Activated T-cell treated with anti-CD3 and anti-CD28 coated beads, Interleukin-2, amount 50 U/mL, for 48 hours (primary cell): ENCODE results near the gene SMYD5.
"Not testable (repeated sequence)": the region's sequence is repeated elsewhere in the genome, so short reads cannot be mapped to it uniquely, and the experiment has no call there.

Experiments used
- DNase-seq, 2 experiments: peaks; one replicate each; pipeline ENCODE4 v3.0.0-alpha.2; 2020

Gene SMYD5

DNA sequence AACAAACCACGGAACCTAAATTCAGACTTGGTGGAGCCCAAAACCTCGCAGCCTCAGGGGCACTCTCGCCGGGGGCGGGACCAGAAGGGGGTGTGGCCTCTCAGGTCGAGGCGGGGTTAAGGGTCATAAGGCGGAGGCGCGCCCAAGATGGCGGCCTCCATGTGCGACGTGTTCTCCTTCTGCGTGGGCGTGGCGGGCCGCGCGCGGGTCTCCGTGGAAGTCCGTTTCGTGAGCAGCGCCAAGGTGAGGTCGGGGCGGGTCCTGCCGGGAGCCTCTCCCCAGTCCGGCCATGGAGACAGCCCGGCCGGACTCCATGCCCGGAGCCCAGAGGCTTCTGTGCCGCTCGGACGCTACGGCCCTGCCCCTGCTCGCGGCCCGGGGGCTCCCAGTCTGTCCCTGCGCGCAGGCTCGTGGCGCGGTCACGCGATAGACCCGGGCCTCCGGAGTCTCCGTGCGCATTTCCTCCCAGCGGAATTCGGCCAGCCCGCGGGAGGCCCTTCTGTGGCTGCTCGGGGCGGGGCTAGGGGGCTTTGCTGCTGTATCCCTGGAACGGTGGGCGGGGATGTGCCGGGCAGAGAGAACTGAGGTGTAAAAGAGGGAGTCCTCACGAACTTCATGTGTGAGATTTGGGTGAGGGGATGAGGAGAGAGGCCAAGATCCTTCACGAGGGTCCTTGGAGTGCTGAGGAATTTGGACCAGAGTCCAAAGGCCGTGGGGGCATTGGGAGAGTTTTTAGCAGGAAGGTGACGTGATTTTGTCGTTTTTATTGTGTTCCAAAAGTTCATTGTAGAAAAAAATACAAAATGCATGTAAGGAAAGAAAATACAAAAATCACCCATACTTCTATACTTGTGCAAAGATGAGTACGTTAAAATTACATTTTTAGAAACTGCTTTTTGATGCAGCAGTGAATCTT is at the start of gene SMYD5:
Gene SMYD5, plus strand, starts transcription at position 126 of the 916 bp plus-strand sequence. Its CDS starts 22 bp downstream, at position 148.
- peak; percentile 97 to 98 for DNase-seq

DNA sequence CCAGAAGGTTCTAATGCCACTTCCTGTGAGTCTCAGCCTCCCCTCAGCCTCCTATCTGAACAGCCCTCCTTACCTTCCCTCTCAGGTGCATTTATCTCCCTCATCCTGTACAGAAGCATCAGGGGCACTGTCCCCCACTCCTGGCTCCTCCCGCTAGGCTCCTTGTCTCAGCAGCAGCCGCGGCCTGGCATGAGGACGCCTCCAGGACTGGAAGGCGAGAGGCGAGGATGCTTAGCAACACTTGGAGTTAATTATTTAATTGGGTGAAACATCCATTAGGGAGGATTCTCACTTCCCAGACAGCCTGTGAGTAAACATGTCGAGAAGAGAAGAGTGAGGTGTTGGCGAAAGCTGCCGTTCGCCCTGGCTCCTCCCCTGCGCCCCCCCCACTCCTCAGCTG is 48.1 kb upstream of the SMYD5 start:
- not testable (repeated sequence) for DNase-seq

DNA sequence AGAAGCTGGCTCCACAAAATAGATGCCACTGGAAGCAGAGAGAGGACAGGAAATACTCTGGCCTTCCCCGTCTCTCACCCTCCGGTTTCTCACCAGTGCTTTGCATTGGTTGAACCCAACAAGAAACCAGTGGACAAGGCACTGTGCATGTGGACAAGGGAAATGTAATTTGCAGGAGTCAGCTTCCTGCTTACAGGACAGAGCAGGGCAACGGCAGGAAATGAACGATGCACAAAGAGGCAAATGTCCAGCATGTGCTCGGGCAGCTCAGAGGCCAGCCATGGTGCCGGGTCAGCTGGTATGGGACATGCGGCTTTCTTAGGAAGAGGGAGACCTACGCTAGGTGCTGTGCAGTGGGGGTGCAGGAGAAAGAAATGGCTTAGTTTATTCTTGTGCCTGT is 47.2 kb upstream of the SMYD5 start:
- DNase-seq = not testable (repeated sequence)

DNA sequence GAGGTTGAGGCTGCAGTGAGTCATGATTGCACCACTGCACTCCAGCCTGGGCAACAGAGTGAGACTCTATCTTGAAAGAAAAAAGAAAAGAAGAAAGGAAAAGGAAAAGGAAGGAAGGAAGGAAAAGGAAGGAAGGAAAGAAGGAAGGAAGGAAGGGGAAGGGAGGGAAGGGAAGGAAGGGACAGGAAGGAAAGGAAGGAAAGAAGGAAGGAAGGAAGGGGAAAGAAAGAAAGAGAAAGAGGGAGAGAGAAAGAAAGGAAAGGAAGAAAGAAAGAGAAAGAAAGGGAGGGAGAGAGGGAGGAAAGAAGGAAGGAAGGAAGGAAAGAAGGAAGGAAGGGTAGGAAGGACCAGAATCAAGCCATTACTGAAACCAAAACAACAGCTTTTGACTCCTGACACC is 45.7 kb upstream of the SMYD5 start:
- DNase-seq = not testable (repeated sequence)

DNA sequence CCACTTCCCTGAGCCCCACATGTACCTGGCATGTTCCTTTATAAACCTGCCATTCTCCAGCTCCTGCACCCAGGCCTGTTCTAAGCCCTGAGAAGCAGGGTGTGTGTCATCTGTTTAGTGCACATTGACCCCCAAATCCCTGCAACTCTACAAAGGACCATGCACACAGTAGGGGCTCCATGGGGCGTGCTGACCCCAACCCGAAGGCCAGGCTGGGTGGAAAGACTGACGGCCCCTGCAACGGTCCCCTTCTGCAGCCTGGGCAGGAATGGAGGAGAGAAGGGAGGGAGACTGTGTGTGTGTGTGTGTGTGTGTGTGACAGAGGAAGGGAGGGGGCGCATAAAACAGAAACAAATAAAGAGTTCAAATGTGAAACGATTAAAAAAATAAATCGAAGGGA is 43.7 kb upstream of the SMYD5 start:
- DNase-seq = not testable (repeated sequence)

DNA sequence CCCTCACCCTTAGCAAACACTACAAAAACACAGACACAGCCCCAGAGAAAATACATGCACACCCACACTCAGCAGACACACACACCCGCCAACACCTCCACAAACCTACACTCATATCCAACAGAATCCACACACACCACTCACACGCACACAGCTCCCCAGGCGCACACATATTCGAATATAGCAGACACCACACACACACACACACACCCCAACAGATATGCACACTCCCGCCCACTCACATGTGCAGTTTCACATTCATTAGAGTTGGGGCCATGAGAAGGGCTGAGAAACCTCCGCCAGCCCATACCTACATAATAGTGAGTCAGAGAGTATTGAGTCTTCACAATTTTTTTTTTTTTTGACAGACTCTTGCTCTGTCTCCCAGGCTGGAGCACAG is 41.1 kb upstream of the SMYD5 start:
- peak; percentile 72 to 74 for DNase-seq

DNA sequence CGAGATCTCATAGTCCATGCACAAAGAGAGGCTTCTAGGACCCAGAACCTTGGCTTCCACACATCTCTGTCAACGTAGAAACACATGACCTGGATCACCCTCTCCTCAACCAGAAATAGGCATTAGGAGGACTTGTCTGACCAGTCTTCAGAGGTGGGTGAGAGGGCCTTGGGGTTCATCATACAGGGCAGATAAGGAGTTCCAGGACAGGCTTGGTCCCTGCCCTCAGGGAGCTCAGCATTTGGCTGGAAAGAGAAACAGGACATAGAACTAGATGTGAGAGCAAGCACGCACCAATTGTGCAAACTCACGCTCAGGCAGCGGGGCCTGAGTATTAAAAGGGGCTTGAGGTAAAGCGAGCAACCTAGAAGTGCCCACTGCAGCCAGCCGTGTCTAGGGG is 40.3 kb upstream of the SMYD5 start:
- peak; percentile 17 to 22 for DNase-seq

DNA sequence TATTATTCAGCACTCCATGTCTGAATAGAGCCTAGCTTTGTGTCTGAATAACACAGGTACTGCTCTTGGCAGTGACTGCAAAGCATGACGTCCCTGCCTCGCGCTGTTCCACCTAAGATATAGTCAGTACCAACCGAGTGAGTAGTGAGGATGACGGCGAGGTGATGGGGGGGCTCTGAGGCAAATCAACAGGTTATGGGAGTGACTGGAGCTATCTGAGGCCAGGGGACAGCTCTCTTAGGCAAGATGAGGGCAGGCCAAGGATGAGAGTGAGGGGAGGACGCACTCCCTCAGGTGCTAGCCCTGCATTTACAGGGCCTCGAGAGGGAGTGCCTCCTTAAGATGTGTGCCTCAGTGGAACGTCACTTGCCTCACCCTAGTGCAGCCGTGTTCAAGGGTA is 39.8 kb upstream of the SMYD5 start:
- peak in 1 of 2 experiments; percentile 19 for DNase-seq

DNA sequence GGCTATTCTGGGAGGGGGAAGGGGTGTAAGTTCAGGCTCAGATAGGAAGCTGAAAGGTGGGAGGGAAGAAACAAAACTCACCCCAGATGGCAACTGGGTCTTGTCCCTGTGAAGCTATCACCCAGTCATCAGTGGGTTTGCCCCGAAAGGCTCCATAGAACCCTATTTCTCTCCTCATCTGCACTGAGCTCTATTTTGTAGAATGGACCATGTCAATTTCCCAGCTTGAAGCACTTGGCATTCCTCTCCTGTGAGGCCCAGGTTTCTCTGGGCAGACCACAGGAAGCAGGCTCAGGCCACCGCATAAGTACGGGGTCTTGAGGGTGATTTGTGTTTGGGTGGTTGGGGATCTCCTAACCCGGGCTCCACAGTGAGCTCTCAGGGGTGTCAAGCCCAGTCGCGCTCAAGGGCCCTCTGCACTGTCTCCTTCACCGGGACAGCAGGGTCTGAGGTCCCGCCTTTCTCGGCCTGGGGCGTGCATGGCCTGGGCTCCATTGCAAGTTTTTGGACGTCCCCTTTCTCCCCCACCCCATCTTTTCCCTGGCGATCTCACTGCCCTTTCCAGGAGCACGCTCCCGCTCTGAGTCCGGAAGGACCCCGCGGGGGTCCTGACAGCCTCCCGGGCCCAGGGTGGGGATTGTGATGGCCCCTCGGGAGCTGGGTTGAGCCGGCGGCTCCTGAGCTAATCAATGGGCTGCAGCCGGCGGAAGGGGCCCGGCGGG is 38.9 kb upstream of the SMYD5 start:
- peak in 1 of 2 experiments; percentile 24 for DNase-seq

DNA sequence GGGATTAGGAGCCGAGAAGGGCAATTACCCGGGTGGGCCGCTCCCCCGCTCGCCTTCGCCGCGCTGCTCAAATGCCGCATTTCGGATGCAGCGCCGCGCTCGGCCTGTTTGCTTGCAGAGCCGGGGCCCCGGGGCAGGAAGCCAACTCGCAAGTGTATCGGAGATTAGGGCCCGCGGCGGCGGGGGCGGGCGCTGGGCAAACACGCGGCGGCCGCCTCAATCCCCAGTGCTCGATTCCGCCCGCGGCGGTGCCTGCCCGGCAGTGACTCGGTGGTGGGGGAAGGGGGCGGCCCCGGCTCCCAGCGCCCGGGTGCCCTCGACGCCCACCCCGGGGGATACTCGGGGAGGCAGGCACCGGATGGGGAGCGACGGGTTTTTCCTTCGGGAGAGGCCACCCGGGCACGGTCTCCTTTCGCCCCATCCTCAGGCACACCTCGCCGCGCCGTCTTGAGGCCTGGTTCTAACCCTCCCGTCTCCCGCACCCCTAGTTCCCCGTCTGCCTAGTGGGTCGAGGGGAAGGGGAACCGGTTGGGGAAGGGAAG is 38.3 kb upstream of the SMYD5 start:
- peak; percentile 82 to 86 for DNase-seq

DNA sequence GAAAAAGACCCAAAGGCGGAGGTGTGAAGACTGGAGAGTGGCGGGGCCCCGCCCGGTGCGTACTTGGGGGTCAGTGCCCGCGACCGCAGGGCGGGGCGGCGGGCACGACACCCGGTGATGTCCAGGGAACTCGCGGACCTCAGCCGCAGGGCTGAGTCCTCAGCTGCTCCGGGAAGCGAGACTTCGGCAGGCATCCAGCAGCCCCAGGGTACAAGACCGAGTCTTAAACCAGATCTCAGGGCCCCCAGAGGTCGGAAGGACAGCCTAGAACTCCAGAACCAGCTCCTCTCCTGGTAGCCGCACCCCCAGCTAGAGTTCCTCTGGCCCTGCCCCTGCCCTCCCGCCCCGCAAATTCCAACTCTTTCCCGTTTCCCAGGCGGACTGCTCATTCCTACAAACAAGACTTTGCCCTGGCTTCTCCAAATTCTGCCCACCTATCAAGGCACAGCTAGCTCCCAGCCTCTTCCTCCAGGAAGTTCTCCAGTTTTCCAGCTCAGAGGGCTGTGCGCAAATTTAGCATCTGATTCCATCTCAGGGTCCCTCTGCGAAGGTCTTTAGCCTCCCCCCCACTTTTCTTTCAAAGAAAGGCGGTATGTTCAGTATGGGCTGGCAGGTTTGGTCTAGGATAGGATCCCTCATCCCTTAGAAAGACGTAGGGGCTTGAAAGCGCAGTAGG is 37.7 kb upstream of the SMYD5 start:
- DNase-seq = no peak

DNA sequence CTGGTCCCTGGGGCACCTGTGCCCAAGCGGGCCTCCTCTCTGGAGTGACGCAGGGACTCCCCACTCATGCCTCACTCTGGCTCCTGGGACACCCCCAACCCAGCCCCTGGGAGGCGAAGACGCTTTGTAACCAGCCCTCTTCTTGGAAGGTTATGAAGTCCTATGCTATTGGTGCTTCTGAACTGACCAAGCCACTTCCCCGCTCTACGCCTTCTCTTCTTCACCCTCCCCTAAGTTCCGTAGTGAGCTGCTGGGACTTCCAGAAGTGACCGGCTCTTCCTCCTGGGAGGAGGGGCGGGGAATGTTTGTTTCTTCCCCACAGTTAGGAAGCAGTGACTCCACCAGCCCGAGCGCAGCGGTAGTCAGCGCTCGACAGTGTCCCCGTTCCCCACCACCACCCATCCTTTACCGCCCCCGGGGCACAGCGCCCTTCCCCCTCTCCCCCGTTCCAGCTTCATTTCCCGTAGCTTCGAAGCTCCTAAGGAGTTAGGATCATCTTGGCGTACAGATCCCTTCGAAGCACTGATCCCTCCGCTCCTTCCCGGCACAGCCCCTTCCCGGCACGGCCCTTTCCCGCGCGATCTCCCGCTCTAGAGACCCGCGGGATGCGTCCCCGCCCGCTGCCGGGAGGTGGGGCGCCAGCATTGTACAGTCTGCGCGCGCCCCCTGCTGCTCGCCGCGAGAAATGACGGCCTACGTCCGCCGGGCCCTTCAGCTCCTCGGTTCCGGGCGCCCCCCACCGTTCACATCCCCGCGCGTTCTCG is 37.0 kb upstream of the SMYD5 start:
- DNase-seq = peak; percentile 93 to 94

DNA sequence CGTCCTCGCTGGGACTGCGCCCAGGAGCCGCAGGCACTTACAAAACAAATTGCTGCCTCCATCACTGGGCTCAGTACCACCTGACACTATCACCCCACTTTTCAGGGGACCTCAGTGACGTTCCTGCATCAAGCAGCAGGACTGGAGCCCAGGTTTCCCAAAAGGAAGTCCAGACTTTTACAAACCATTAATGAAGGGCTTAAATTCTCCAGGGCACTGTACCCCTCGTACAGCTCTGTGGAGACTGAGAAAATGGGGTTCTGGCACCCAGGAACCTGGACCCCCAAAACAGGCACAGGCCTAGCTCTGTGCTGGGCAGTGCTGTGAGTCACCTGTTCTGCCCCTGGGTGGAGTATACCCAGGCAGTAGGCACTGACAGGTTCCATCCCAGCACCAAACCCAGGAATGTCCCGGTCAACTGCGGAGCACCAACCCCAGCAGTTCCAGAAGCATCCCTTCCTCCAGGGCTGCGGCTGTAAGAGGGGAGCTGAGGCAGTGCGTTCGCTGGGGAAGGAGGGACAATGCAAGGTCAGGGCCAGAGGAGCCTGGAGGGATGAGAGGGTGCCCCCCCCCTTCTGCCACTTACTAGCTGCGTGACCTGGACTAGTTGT is 36.3 kb upstream of the SMYD5 start:
- no peak for DNase-seq

DNA sequence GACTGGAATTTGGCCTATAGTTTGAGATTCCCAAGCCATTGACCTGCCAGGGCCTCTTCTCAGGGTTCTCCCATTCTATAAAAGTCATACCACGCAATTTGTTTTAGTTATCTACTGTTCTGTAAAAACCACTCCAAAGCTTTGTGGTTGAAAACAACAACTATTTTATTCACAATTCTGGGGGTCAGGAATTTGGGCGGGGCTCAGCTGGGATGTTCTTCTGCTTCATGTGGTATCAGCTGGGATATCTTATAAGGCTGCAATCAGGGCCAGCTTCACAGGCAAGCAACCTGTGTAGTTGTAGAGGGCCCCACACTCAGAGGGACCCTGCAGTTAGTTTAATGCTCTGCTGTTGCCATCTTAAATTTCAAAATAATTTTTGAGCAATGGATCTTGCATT is 28.1 kb upstream of the SMYD5 start:
- no peak for DNase-seq

DNA sequence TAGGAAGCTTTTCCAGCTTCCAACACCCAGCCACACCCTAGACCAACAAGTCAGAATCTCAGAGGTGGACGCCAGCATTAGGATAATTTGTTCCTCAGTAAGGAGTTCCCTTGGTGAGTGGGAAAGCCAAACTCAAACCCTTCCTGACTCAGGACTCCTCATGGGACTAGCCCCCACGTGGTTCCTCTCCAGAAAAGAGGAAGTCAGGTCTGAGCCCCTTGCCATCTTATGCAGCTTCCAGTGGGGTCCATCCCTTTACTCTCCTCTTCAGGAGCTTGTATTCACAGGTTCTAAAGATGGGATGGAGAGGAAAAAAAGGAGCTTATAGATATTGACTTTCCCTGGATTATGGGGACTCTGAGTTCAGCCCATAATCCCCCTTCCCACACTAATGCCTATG is 26.5 kb upstream of the SMYD5 start:
- no peak for DNase-seq

DNA sequence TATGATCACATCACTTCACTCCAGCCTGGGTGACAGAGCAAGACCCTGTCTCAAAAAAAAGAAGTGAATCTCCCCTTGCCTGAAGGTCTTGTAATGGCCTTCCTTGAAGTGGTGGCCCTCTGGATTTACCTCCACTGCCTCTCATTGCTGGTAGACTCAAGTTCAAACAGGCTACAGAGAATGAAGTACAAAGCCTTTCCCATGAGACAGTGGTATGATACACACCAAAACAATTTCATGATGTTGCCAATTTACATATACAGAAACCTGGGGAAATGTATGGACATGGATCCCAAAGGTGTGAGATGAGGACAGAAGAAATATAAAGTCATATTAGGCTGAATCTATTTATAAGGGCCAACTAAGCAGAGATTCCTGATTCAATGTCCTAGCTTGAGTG is 16.5 kb upstream of the SMYD5 start:
- no peak for DNase-seq

DNA sequence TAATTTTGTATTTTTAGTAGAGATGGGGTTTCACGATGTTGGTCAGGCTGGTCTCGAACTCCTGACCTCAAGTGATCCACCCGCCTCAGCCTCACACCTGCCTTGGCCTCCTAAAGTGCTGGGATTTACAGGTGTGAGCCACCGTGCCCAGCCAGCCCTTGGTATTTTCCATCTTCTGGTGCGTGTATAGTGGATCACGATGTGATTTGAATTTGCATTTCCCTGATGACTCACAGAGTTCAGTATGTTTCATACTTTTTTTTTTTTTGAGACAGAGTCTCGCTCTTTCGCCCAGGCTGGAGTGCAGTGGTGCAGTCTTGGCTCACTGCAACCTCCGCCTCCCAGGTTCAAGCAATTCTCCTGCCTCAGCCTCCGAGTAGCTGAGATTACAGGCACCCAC is 13.8 kb upstream of the SMYD5 start:
- not testable (repeated sequence) for DNase-seq

DNA sequence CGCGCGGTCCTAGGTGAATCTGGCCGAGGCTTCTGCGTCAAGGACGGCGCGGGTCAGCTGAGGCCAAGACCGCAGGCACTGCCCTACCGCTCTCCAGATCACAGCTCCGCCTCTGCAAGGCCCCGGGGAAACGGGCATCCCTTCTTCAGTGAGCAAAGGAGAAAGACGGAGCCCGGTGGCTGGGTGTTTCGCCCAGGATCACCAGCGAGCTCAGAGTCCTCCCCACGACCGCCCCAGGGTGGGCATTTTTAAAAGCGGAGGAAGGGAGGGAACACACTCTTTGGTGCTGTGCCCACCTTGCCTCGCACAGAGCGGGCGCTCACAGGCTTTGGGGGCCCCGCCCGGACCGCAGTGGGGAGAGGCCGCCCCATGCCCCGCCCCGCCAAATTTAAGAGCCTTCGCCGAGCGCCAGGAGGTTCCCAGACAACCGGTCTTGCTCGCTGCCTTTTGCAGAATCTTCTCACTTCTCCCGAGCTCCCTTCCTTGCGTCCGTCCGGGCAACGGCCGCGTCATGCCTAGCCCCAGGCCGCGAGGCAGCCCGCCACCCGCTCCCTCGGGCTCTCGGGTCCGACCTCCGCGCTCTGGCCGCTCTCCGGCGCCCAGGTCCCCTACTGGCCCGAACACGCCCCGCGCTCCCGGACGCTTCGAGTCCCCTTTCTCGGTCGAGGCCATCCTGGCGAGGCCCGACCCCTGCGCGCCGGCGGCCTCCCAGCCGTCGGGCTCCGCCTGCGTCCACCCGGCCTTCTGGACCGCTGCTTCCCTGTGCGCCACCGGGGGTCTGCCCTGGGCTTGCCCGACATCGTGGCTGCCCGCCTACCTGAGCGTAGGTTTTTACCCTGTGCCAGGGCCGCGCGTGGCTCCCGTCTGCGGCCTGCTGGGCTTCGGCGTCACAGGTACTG is 11.6 kb upstream of the SMYD5 start, which contains the start of gene NOTO:
Gene NOTO, plus strand, starts transcription at position 419 of the 899 bp plus-strand sequence. Its CDS starts 93 bp downstream, at position 512.
- DNase-seq = peak in 1 of 2 experiments; percentile 30

DNA sequence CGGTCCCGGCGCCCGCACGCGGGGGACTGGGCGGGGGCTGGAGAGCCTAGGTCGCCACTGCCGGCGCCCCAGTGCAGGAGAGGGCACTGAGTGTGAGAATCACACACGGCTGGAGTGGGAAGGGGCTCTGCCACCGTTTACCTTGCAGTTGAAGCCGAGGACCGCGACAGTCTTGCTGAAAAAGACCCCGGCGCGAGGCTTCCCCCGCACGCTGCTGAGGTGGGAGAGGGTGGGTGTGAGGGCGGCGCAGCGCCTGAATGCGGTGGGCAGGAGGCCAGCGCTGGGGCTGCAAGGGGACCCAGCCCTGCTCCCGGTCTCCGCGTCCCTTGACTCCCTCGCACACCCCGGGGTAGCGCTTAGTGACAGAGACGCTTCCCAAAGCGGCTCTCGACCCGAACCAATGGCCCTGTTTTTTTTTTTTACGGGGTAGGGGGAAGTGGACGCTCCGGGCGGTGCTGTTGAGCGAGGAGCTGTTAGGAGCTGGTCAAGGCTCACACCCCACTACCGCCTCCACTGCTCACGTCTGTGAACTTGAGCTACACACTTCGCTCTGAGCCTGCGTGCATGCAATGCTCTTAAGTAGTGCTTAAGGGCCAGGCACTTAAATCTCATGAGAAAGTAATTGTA is 10.9 kb upstream of the SMYD5 start:
- no peak for DNase-seq

DNA sequence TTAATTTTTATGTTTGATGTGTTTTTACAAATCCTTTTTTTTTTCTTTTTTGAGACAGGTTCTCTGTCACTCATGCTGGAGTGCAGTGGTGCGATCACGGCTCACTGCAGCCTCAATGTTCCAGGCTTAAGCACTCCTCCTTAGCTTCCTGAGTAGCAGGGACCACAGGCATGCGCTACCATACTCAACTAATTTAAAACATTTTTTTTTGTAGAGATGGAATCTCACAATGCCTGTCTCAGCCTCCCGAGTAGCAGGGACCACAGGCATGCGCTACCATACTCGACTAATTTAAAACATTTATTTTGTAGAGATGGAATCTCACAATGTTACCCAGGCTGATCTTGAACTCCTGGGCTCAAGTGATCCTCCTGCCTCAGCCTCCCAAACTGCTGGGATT is 8.4 kb upstream of the SMYD5 start:
- no peak for DNase-seq
